BJ (cell line): ENCODE data around the gene STAT5B. TPM values are rescaled to one million over a fixed set of nuclear protein-coding genes. Genes with fewer than 3 reads are reported as not detected.
A peak's percentile ranks its signal among the peaks of the same experiment; 100 is the strongest.
"Not testable (repeated sequence)": the region's sequence is repeated elsewhere in the genome, so short reads cannot be mapped to it uniquely, and the experiment has no call there.

ENCODE experiments used
- CTCF ChIA-PET: fragments of 350-600 bp; formaldehyde crosslinking; extraction: SDS; loops from one replicate; lab custom pipeline; 2021; ENCODE audit warnings: antibody characterized with exemption, inconsistent platforms; lab: Yijun Ruan, JAX
- POLR2A ChIA-PET: fragments of 300-600 bp; sonication (Branson Sonifier 250); formaldehyde crosslinking; extraction: SDS; loops from one replicate; lab custom pipeline; 2021; ENCODE audit warnings: antibody characterized with exemption; lab: Charles Lee
- DNase-seq: peaks from one replicate; pipeline ENCODE4 v3.0.0-alpha.2; 2011; ENCODE audit warnings: low read depth
- H3K27me3 ChIP-seq: 2 replicates; pipeline ENCODE4 v1.6.0; 2011; ENCODE audit warnings: low read length; ENCODE audit not compliant: control insufficient read depth, insufficient read depth
- H3K36me3 ChIP-seq: 2 replicates; pipeline ENCODE4 v1.5.1; 2011; ENCODE audit warnings: low read length; ENCODE audit not compliant: control insufficient read depth, insufficient read depth
- H3K4me3 ChIP-seq: 2 replicates; pipeline ENCODE4 v1.5.1; 2011; ENCODE audit warnings: low read depth, mild to moderate bottlenecking, control low read depth, low read length
- CTCF ChIP-seq: IDR thresholded peaks from 2 replicates; pipeline ENCODE4 v1.5.1; 2011; ENCODE audit warnings: low read depth, mild to moderate bottlenecking, control low read depth, inconsistent platforms, low read length, moderate library complexity; ENCODE audit not compliant: insufficient read depth
- polyA plus RNA-seq: library from polyadenylated mRNA; depleted of rRNA; stranded (reverse); fragments of >200 nt; gene quantifications from 2 replicates; pipeline ENCODE4 v1.2.3, GENCODE V29; 2011

Gene STAT5B
- polyA plus RNA-seq, 1 experiment = 37.2 TPM

GRCh38 chr17:42268236-42268635 lies 8.0 kb downstream of the STAT5B start:
- ChIA-PET POLR2A (no interaction called here), CTCF (interaction anchor here (0.7 kb wide), 1 partner anchor 18 kb away, joined by 3 read pairs; no protein-coding TSS in a partner anchor)
- no peak for TF ChIP-seq CTCF
- no peak for DNase-seq
- no peaks in the 10 kb centered on the region for H3K27me3 ChIP-seq
- no peak overlapping the region for H3K4me3 ChIP-seq
- no peaks in the 10 kb centered on the region for H3K36me3 ChIP-seq

- ChIA-PET POLR2A (no interaction called here), CTCF (interaction anchor here (0.6 to 1.2 kb wide), 2 partner anchors 162 to 260 kb away, joined by 3 read pairs; no protein-coding TSS in a partner anchor)
- H3K36me3 ChIP-seq = no peaks in the 10 kb centered on the region
- TF ChIP-seq CTCF = no peak
- no peak overlapping the region for H3K4me3 ChIP-seq
- DNase-seq = peak; percentile 78
- H3K27me3 ChIP-seq = no peaks in the 10 kb centered on the region
Observed at GRCh38 chr17:42266918-42267766, 9.0 kb downstream of the STAT5B start.

GRCh38 chr17:42266462-42266861 lies 9.7 kb downstream of the STAT5B start:
- H3K36me3 ChIP-seq = no peaks in the 10 kb centered on the region
- CTCF ChIA-PET = no interaction called here
- no peak for TF ChIP-seq CTCF
- no peak overlapping the region for H3K4me3 ChIP-seq
- no peaks in the 10 kb centered on the region for H3K27me3 ChIP-seq
- DNase-seq = no peak
- POLR2A ChIA-PET = no interaction called here

GRCh38 chr17:42264366-42264765 lies 11.8 kb downstream of the STAT5B start:
- POLR2A ChIA-PET, DNase-seq, CTCF ChIA-PET: not testable (repeated sequence)

GRCh38 chr17:42260318-42260717 lies 15.9 kb downstream of the STAT5B start:
- Histone ChIP-seq H3K36me3 (no peaks in the 10 kb centered on the region), H3K4me3 (no peak overlapping the region), H3K27me3 (no peaks in the 10 kb centered on the region)
- POLR2A ChIA-PET = no interaction called here
- DNase-seq = no peak
- no peak for TF ChIP-seq CTCF
- CTCF ChIA-PET = no interaction called here

More at GRCh38 chr17:42264366-42264765, 11.8 kb downstream of the STAT5B start:
- H3K27me3 ChIP-seq, H3K4me3 ChIP-seq, H3K36me3 ChIP-seq: not testable (repeated sequence)
